ENCODE data around the gene ZNF599.

- TF ChIP-seq CTCF (optimal IDR thresholded peaks at IDR 0.05 in 1 of 3, IDR thresholded peaks at IDR 0.05 in 1 of 3, conservative IDR thresholded peaks at IDR 0.05 in 1 of 3; ENCODE audit: extremely low read depth in 1 of 3, insufficient read depth in 2 of 3, low read length in 3 of 3) (no peak), EZH2 (IDR thresholded peaks at IDR 0.05; ENCODE audit: low read length) (no peak)
Measured at GRCh38 chr19:34808566-34808965, 35.6 kb upstream of the ZNF599 start.

Data from keratinocyte (primary cell).